Neural crest cell (in vitro differentiated cells): ENCODE data around the gene CDO1. TPM values are rescaled to one million over a fixed set of nuclear protein-coding genes. Genes with fewer than 3 reads are reported as not detected.

Experiments
- DNase-seq: peaks from one replicate; pipeline ENCODE4 v3.0.0; 2021; ENCODE audit warnings: low read depth, mixed read lengths, low spot score
- H3K27ac Mint-ChIP-seq: one replicate; pipeline ENCODE4 v1.8.0; 2021; ENCODE audit warnings: mild to moderate bottlenecking, mixed read lengths; ENCODE audit not compliant: unreplicated experiment
- H3K27me3 Mint-ChIP-seq: 2 replicates; pipeline ENCODE4 v1.8.0; 2021; ENCODE audit warnings: low read depth, mild to moderate bottlenecking, mixed read lengths
- H3K36me3 Mint-ChIP-seq: 2 replicates; pipeline ENCODE4 v1.8.0; 2021; ENCODE audit warnings: low read depth, mild to moderate bottlenecking, mixed read lengths
- H3K4me1 Mint-ChIP-seq: 2 replicates; pipeline ENCODE4 v1.8.0; 2021; ENCODE audit warnings: mixed read lengths
- H3K4me3 Mint-ChIP-seq: one replicate; pipeline ENCODE4 v1.8.0; 2021; ENCODE audit warnings: mild to moderate bottlenecking, mixed read lengths
- H3K9me3 Mint-ChIP-seq: 2 replicates; pipeline ENCODE4 v1.8.0; 2021; ENCODE audit warnings: mixed read lengths
- CTCF ChIP-seq: fragments of 200-600 bp; sonication (generic); conservative IDR thresholded peaks from 2 replicates; pipeline ENCODE4 v1.5.0; 2021; ENCODE audit warnings: antibody characterized with exemption, mild to moderate bottlenecking
- total RNA-seq: library from RNA; stranded (reverse); gene quantifications from 2 replicates; pipeline ENCODE4 v1.2.1, GENCODE V29; 2021

The CDO1 gene
- total RNA-seq, 1 donor from 2014 or later: 28.9 TPM

- H3K4me3 Mint-ChIP-seq: peak overlapping the region; percentile 99
- peaks cover 14% of the 10 kb centered on the region for H3K27me3 Mint-ChIP-seq
- H3K36me3 Mint-ChIP-seq: peaks cover 6% of the 10 kb centered on the region
- peak; percentile 39 for TF ChIP-seq CTCF
- no peak overlapping the region for H3K27ac Mint-ChIP-seq
- peaks cover 39% of the 10 kb centered on the region for H3K4me1 Mint-ChIP-seq
- H3K9me3 Mint-ChIP-seq: no peaks in the 10 kb centered on the region
- DNase-seq: no peak
Measured at GRCh38 chr5:115815006-115815692, 1.3 kb downstream of the CDO1 start.

- DNase-seq: no peak
- no peak for TF ChIP-seq CTCF
- Mint-ChIP-seq H3K9me3 (no peaks in the 10 kb centered on the region), H3K36me3 (peaks cover 11% of the 10 kb centered on the region), H3K4me3 (peak overlapping the region; percentile 99), H3K27ac (no peak overlapping the region), H3K4me1 (peaks cover 39% of the 10 kb centered on the region), H3K27me3 (peaks cover 14% of the 10 kb centered on the region)
Measured at GRCh38 chr5:115813719-115814118, 2.7 kb downstream of the CDO1 start.

GRCh38 chr5:115812372-115812771 lies 4.1 kb downstream of the CDO1 start:
- H3K27me3 Mint-ChIP-seq: peaks cover 14% of the 10 kb centered on the region
- no peak for DNase-seq
- peaks cover 28% of the 10 kb centered on the region for H3K4me1 Mint-ChIP-seq
- peak overlapping the region; percentile 52 for H3K4me3 Mint-ChIP-seq
- peaks cover 16% of the 10 kb centered on the region for H3K36me3 Mint-ChIP-seq
- no peak for TF ChIP-seq CTCF
- no peak overlapping the region for H3K27ac Mint-ChIP-seq
- H3K9me3 Mint-ChIP-seq: no peaks in the 10 kb centered on the region

- no peak overlapping the region for H3K27ac Mint-ChIP-seq
- no peaks in the 10 kb centered on the region for H3K9me3 Mint-ChIP-seq
- H3K27me3 Mint-ChIP-seq: peaks cover 14% of the 10 kb centered on the region
- DNase-seq: no peak
- H3K4me1 Mint-ChIP-seq: peaks cover 21% of the 10 kb centered on the region
- TF ChIP-seq CTCF: no peak
- no peak overlapping the region for H3K4me3 Mint-ChIP-seq
- H3K36me3 Mint-ChIP-seq: peaks cover 20% of the 10 kb centered on the region
Measured at GRCh38 chr5:115811406-115811805, 5.1 kb downstream of the CDO1 start.

GRCh38 chr5:115810761-115811160 lies 5.7 kb downstream of the CDO1 start:
- H3K9me3 Mint-ChIP-seq: no peaks in the 10 kb centered on the region
- H3K27ac Mint-ChIP-seq: no peak overlapping the region
- H3K36me3 Mint-ChIP-seq: peaks cover 23% of the 10 kb centered on the region
- peaks cover 14% of the 10 kb centered on the region for H3K27me3 Mint-ChIP-seq
- no peak for DNase-seq
- no peak for TF ChIP-seq CTCF
- H3K4me1 Mint-ChIP-seq: peaks cover 21% of the 10 kb centered on the region
- no peak overlapping the region for H3K4me3 Mint-ChIP-seq
